RCC 7860 (cell line): ENCODE measurements around the gene ECT2L.
A peak's percentile ranks its signal among the peaks of the same experiment; 100 is the strongest.

Experiments used
- DNase-seq: peaks from one replicate; pipeline ENCODE4 v3.0.0-alpha.2; 2015; ENCODE audit warnings: low spot score
- FAIRE-seq: peaks from 2 replicates; lab custom pipeline; 2012; peaks lifted over from hg19 to GRCh38; lab: Jason Lieb, UNC

Gene ECT2L, protein sequence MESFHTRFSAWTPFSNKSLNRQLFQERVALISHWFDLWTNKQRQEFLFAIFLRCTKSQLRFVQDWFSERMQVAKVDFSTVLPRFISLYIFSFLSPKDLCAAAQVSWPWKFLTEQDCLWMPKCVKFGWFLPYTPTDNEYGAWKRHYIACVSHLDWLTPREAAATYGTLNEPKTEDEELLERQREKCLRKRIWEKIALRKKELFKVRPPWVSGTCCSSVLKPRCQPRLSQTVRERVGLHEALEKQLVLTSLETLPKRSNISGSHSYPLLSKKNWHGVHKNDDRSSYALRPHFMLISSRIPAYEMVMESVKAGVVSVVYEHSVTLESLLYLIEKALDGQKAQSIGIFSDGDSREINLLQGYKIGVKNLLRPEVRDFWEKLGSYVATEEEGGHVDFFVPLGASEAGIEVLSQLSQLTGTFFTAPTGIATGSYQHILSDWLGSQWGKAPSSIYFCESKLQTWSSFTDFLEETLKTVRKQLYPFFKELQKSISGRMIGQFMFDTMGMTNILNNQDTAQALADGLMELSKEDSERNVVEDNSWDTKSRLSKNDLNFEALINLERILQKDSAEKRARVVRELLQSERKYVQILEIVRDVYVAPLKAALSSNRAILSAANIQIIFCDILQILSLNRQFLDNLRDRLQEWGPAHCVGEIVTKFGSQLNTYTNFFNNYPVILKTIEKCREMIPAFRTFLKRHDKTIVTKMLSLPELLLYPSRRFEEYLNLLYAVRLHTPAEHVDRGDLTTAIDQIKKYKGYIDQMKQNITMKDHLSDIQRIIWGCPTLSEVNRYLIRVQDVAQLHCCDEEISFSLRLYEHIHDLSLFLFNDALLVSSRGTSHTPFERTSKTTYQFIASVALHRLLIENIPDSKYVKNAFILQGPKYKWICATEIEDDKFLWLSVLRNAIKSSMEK

DNA sequence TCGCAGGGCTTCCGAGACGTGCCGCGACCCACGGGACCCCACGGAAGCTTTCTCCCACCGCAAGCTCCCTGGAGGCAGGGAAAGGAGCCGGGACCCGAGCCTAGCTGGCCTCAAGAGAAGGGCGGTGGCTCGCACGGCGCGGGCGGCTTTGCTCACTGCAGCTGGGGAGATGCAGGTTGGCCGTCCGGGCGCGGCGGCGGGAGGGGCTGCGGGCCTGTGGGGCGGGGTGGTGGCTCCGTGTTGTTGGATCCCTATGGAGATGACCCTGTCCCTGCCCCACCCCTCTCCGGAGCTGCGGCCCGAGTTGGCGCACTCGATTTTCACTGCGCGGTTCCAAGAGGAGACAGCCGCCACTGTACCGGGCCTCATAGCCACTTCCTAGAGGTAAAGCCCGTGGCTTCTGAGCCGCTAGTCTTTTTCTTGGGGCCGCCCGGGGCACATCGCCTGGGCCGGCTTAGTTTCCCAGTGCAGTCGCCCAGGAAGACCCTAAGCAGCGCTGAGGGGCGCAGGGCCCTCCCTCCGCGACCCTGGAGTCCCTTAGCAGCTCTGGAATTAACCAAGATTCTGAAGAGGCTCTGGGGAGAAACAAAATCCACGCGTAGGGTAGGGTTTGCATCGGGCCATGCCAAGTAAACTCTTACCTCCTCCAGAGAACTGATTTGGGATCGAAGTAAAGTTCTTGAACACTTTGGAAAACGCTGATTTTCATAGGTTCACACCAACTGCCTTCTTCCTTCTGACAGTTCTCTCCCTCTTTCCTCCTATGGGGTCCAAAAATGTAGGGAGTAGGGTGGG is at the start of gene ECT2L:
Gene ECT2L, plus strand, starts transcription at position 279 of the 795 bp plus-strand sequence. CDS start 17,188 bp downstream, outside the sequence.
- no peak for DNase-seq

DNA sequence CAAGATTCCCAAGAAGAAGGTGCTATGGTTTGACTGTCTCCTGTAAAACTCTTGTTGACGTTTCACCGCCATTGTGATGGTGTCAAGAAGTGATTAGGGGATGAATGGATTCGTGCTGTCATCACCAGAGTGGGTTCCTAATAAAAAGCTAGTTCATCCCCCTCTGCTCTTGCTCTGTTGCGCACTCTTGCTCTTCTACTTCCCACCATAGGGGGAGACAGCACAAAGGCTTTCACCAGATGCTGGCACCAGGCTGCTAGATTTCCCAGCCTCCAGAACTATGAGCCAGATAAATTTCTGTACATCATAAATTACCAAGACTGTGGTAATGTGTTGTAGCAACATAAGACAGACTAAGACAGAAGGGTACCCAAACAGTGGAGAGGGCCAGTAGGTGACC is 43.9 kb upstream of the ECT2L start:
- no peak for DNase-seq
- no peak for FAIRE-seq

More for the DNA sequence above, at the start of gene ECT2L:
- FAIRE-seq = no peak

DNA sequence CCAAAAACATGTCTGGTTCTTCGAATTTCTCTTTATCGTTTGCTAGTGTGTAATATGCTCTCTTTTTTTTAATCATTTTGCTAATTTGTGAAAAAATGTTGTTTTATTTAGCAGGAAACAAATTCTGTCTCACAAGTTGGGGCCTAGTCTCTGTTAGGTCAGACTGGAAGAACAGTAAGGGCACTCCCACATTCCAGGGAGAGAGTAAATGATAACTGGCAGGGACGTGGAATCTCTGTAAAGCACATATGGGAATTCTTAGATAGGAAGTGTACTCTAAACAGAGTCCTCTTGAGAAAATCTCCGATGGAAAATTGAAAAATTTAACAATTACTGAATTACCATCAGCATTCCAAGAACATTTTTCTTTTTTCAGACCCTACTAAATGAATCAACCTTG is 38.8 kb upstream of the ECT2L start:
- FAIRE-seq (no peak), DNase-seq (no peak)

DNA sequence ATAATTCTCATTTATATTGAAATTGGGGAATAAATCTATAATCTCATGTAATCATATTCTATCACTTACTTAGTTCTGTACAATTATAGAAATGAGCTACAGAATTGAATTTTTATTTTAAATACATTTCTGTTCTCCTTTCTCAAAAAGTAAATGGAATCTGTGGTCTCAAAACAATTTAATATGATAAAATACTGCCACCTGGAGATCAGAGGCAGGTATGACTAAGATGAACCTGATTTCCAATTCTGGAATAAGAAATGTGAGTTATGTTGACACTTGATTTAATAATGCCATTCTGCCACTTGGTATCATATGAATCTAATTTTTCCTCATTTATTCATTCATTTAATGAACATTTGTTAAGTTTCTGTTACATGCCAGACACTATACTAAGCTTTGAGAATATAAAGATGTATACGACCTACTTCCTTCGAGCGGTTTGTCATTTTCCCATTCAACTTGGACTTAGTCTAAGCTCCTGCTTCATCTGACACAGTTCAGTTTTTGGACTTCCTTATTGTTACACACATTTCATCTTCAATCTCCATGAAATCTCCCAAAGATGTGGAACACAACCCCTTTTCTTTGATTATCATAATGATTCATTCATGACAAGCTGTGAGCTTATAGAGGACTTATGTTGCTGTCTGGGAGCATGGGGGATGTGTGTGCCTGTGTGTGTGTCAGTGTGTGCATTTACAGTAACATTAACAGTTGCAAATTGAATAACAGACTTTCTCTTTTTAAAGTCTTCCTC is 29.8 kb upstream of the ECT2L start:
- peak; percentile 85 for FAIRE-seq

DNA sequence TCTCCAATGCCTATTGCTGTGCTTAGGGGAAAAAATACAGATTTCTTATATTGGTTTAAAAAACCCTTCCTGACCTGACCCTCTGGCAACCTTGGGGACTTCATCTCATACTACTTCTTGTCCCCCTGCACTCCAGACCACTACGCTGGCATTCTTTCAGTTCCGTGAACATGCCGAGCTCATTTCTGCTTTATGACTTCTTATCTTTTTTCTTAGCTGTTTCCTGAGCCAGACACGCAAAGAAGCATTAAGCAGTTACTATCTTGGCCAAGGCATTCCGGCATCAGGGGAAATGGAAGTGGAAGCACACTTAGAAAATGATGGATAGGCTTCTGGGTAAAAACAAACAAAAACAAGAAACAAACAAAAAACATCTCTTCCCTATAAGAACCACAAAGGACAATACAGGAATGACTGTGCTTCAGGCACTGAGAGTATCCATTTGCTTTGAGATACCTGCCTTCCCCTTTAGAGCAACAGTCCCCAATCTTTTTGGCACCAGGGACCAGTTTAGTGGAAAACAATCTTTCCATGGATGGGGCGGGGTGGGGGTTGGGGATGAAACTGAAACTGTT is 26.7 kb upstream of the ECT2L start:
- FAIRE-seq (no peak), DNase-seq (no peak)

More for the DNA sequence above, 29.8 kb upstream of the ECT2L start:
- DNase-seq = no peak

DNA sequence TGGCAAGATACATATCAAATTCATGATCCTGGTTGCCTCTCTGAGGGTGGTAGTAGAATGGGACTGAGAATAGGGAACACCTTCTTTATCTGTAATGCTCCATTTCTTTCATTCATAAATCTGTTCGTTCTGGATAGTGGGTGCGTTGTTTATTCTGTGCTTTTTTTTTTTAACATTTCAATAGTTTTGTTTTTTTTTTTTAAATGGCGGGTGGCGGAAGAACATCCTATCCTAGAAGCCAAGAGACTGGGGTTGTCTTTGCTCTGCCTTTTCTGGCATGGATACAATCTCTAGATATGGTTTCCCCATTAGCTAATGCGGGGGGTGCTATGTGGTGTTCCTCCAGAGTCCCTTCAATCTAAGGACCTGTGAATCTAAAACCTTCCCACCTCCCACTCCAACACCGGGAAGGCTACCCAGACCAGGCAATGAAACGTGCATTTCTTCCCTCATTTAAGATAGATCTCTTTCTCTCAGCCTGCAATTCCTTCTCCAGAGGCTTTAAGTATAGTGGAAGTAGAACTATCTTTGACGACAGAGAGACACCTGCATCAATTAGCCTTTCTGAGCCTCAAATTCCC is 23.2 kb upstream of the ECT2L start:
- FAIRE-seq = no peak

DNA sequence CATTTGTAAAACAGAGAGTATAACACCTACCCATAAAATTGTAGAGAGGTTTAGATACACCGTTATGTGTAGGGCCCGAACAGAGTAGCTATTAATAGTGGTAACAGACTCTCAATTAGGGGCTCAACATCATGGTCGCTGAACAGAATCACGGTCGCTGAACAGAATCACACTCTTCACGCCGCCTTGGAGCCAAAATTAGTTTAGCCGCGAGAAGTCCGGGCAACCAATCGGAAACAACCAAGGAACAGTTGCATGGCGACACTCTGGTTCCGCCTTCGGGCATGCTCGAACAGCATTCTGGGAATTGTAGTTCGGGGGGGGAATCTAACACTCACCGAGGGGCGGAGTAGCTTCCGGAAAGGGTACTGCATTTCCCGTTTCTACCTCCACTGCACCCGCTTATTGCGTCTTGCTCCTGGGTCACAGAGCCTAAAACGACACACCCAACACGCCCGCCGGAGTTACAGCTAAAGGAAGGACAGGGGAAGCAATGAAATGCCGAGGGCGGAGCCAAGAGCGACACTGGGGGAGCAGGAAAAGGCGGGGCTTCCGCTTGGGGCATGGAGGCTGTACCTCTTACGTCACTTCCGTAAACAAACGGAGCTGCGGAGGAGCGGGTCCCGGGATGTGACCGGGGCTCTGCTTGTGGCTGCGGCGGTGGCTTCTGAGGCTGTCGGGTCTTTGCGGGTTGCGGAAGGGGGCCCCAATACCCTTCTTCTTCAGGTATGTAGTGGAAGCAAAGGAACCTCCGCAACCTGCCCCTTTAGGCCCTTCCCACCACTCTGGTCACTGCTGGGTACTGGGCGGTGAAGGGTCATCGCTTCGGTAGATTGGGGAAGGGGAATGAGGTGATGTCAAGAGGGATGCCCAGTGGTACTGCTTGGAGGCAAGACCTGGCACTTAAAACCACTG is 22.5 kb upstream of the ECT2L start, which contains the start of gene CCDC28A:
Gene CCDC28A, plus strand, starts transcription at position 593 of the 915 bp plus-strand sequence. CDS start 2,352 bp downstream, outside the sequence.
- FAIRE-seq = peak; percentile 82
- peak; percentile 82 for DNase-seq

More for the DNA sequence above, 23.2 kb upstream of the ECT2L start:
- no peak for DNase-seq

DNA sequence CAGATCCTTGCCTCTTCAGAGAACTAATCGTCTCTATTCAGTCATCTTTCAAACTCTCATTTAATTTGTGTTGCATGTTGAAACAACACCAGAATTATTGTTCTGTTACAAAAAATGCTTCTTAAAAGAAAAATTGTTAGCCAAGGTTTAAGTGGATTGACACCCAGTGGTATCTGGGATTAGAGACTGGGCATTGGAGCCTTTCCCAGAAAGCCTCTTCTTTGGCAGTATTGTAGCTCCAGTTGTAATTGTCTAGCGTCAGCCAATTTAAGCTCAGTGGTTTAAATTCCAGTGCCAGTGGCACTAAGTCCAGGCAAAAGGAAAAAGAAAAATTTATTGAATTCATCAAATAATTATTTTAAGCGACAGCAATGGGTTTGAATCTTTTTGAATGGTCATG is 21.5 kb upstream of the ECT2L start:
- no peak for FAIRE-seq
- no peak for DNase-seq

DNA sequence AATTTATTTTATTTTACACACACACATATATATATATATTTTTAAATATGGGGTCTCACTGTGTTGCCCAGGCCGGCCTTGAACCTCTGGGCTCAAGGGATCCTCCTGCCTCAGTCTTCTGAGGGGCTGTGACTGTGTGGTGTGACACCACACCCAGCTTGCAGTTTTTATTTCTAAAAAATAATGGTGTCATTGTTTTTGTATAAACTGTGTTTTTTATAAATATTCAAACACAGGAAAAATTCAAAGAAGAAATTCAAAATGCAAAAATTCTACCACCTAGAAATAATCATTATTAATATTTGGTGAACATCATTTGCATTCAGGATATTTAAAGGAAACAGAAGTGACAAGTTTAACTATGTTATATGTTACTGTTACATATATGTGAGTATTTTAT is 19.2 kb upstream of the ECT2L start:
- no peak for FAIRE-seq

DNA sequence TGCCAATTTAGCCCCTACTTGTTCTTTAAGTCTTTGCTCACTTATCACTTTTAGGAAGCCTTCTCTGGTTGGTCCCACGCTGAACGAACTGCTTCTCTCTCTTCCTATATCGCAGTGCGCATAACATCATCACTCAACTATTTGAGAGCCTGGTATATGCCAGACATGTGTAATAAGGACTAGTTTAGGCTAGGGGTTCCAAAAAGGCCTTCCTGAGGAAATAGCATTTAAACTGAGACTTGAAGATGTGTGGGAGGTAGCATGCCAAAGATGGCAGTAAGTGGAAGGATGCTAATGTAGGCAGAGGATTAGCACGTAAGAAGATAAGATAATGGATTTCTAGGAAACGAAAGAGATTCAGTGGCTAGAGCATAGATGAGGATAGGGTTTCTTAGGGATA is 17.6 kb upstream of the ECT2L start:
- DNase-seq = no peak
- no peak for FAIRE-seq

More for the DNA sequence above, 19.2 kb upstream of the ECT2L start:
- no peak for DNase-seq

DNA sequence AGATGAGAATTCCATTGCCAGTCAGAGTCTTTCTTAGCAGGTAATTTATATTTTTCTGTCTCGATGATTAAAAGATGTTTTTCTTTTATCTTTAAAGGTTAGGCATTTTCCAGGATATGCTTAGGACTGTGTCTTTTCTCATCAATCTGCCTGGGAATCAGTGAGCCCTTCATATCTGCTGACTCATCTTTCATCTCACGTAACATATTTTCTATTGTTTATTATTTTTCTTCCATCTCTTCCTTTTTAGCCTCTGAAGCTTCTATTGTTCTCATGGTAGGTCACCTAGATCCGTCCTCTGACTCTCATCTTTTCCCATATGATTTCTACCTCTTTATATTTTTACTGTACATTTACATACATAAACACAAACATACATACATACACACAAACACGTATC is 13.6 kb upstream of the ECT2L start:
- no peak for DNase-seq
- FAIRE-seq = no peak

DNA sequence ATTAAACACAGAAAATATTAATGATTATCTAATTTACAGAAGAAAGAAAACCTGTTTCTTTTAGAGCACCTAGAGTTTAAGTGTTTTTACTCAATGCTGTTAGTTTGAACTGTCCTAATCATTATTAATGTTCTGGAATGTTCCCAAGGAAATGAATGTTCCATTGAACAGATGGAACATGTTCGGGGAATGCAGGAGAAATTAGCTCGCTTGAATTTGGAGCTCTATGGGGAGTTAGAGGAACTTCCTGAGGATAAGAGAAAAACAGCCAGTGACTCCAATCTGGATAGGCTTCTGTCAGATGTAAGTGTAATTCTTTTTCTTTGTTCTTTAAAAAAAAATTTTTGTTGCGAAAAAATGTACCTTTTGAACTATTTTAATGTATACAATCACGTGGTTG is 10.8 kb upstream of the ECT2L start:
- FAIRE-seq = no peak
- DNase-seq = no peak

DNA sequence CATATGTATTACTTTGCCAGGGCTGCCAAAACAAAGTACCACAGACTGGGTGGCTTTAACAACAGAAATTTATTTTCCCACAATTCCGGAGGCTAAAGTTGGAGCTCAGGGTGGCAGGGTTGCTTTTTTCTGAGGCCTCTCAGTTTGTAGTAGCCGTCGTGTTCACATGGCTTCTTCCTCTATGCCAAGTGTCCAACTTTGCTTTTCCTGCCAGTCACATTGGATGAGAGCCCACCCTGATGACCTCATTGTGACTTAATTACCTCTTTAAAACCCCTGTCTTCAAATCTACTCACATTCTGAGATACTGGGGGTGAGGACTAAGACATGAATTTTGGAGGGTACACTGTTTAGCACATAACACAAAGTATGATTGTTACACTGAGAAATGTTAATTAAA is 9.9 kb upstream of the ECT2L start:
- no peak for FAIRE-seq

DNA sequence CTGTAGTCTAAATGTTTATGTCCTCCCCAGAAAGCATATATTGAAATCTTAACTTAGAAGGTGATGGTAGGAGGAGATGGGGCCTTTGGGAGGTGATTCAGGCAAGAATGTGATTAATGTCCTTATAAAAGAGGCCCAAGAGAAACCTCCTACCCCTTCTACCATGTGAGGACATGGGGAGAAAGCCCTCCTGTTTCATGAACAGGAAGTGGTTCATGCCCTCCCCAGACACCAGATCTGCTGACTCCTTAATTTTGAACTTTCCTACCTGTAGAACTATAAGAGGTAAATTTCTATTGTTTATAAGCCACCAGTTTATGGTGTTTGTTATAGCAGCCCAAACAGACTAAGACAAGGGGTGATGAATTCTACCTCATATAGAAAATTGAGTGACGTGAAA is 8.7 kb upstream of the ECT2L start:
- DNase-seq = no peak
- FAIRE-seq = no peak

More for the DNA sequence above, 9.9 kb upstream of the ECT2L start:
- no peak for DNase-seq

DNA sequence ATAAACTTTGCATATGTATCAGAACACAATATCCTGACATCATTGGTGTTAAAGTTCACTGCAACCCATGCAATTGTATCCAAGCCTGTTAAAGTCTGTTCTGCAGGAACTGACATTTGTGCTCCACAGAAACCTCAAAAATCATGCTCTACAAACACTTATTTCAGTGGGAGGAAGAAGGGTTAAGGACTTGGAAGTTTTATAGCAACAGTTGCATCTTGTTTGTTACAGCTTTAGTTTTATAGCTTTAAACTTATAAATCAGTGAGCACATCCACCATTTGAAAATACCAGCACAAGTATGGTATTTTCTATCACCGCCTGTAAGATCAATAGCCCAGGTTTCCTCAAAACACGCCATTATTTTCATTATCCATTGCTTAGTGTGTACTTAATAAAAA is 884 bp downstream of the ECT2L start:
- no peak for DNase-seq
- no peak for FAIRE-seq

DNA sequence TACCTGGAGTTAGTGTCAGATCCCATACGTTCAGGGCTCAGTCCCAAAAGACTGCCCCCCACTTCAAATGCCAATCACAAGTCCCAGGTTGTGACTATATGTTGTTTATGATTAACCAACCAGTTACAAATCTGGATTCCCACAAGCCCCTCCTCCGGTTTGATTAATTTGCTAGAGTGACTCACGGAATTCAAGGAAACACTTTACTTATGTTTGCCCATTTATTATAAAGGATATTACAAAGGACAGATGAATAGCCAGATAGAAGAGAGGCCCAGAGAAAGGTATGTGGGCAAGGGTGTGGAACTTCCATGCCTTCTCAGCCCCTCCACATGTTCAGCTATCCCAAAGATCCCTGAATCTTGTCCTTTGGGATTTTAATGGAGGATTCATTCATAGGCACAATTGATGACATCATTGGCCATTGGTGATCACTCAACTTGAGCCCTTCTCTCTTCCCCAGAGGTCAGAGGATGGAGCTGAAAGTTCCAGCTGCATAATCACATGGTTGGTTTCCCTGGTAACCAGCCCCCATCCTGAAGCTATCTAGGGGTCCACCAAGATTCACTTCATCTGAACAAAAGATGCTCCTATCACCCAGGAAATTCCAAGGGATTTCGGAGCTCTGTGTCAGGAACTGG is 2.0 kb downstream of the ECT2L start:
- DNase-seq = no peak
- FAIRE-seq = no peak

DNA sequence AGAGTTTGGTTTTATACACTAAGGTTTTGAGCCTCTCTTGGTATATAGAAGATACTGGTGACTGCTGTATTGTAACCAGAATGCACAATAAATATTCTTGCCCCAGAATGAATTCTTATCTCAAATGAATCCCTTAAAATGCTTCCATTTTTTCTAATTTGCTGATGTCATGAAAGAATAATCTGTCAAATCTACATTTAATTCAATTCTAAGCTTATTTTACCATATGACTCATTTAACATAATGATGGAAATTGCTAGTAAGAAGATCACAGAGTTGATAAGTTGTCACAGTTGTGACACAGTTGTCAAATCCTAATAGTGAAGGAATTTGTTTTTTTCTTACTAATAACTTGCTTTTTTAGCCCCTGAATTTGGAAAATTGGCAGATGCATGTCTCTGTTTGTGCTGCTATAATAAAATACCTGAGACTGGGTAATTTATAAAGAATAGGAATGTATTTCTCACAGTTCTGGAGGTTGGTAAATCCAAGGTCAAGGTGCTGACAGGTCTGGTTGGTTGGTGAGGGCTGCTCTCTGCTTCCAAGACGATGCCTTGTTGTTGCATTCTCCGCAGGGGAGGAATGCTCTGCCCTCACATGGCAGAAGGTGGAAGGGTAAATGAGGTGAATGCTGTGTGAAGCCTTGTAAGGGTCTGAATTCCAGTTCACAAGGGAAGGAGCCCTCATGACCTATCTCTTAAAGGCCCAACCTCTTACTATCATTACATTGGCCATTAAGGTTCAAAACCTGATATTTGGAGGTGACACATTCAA is 4.7 kb downstream of the ECT2L start:
- DNase-seq (no peak), FAIRE-seq (no peak)
